ENCODE results near the gene ODF2L.

ODF2L gene

DNA sequence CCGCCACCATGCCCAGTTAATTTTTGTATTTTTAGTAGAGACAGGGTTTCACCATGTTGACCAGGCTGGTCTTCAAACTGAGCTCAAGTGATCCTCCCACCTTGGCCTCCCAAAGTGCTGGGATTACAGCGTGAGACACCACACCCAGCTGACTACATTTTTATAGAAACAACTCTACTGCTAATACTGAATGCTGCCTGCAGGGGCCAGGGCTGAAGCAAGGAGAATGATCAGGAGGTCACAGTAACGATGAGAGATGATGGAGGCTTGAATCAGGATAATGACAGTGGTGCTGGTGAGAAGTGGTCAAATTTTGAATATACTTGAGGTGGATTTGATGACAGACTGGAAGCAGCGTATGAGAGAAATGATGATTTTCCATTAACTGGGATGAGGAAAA lies 33.3 kb downstream of the ODF2L start:
- TF ChIP-seq, protein P1, sequence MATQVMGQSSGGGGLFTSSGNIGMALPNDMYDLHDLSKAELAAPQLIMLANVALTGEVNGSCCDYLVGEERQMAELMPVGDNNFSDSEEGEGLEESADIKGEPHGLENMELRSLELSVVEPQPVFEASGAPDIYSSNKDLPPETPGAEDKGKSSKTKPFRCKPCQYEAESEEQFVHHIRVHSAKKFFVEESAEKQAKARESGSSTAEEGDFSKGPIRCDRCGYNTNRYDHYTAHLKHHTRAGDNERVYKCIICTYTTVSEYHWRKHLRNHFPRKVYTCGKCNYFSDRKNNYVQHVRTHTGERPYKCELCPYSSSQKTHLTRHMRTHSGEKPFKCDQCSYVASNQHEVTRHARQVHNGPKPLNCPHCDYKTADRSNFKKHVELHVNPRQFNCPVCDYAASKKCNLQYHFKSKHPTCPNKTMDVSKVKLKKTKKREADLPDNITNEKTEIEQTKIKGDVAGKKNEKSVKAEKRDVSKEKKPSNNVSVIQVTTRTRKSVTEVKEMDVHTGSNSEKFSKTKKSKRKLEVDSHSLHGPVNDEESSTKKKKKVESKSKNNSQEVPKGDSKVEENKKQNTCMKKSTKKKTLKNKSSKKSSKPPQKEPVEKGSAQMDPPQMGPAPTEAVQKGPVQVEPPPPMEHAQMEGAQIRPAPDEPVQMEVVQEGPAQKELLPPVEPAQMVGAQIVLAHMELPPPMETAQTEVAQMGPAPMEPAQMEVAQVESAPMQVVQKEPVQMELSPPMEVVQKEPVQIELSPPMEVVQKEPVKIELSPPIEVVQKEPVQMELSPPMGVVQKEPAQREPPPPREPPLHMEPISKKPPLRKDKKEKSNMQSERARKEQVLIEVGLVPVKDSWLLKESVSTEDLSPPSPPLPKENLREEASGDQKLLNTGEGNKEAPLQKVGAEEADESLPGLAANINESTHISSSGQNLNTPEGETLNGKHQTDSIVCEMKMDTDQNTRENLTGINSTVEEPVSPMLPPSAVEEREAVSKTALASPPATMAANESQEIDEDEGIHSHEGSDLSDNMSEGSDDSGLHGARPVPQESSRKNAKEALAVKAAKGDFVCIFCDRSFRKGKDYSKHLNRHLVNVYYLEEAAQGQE (IDR thresholded peaks at IDR 0.05; ENCODE audit: insufficient replicate concordance, low read depth), result no peak
- TF ChIP-seq POLR2AphosphoS5 (IDR thresholded peaks at IDR 0.05; ENCODE audit: low read depth) (no peak), GABPA (IDR thresholded peaks at IDR 0.05; ENCODE audit: low read depth) (no peak), SPI1 (IDR thresholded peaks at IDR 0.05; ENCODE audit: borderline replicate concordance, low read depth) (no peak)
- TF ChIP-seq, protein P2, sequence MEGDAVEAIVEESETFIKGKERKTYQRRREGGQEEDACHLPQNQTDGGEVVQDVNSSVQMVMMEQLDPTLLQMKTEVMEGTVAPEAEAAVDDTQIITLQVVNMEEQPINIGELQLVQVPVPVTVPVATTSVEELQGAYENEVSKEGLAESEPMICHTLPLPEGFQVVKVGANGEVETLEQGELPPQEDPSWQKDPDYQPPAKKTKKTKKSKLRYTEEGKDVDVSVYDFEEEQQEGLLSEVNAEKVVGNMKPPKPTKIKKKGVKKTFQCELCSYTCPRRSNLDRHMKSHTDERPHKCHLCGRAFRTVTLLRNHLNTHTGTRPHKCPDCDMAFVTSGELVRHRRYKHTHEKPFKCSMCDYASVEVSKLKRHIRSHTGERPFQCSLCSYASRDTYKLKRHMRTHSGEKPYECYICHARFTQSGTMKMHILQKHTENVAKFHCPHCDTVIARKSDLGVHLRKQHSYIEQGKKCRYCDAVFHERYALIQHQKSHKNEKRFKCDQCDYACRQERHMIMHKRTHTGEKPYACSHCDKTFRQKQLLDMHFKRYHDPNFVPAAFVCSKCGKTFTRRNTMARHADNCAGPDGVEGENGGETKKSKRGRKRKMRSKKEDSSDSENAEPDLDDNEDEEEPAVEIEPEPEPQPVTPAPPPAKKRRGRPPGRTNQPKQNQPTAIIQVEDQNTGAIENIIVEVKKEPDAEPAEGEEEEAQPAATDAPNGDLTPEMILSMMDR (IDR thresholded peaks at IDR 0.05; ENCODE audit: insufficient read depth, low read length), result no peak
- Histone ChIP-seq H3K4me3 (replicated peaks; ENCODE audit: insufficient read depth, low read length) (no peak overlapping the region), H3K27me3 (ENCODE audit: insufficient read depth, poor library complexity, severe bottlenecking) (no peaks in the 10 kb centered on the region), H3K27ac (replicated peaks) (no peak overlapping the region)
- no peak for DNase-seq (ENCODE audit: low read depth in 1 of 2, low spot score in 1 of 2)

DNA sequence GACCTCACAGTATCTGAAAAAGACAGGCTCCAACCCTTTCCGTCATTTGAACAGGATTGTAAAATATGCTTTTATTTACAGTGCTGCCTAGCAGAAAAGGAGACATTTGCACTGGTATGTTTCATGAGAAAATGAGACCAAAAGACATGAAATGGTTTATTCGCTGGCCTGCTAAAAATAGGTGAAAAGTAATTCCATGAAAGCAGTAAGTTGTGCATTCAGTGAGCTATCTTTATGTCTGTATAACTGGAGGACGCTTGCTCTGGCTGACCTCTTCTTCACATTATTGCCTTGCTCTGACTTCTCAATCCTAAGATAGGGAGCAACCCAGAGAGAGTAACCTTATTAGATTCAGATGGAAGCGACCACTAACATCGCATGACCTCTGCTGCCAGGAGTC lies 38.3 kb downstream of the ODF2L start:
- TF ChIP-seq, protein P1 (IDR thresholded peaks at IDR 0.05; ENCODE audit: insufficient replicate concordance, low read depth), result no peak
- TF ChIP-seq SPI1 (IDR thresholded peaks at IDR 0.05; ENCODE audit: borderline replicate concordance, low read depth) (no peak), POLR2AphosphoS5 (IDR thresholded peaks at IDR 0.05; ENCODE audit: low read depth) (no peak), GABPA (IDR thresholded peaks at IDR 0.05; ENCODE audit: low read depth) (no peak)
- TF ChIP-seq, protein P2 (IDR thresholded peaks at IDR 0.05; ENCODE audit: insufficient read depth, low read length), result no peak

DNA sequence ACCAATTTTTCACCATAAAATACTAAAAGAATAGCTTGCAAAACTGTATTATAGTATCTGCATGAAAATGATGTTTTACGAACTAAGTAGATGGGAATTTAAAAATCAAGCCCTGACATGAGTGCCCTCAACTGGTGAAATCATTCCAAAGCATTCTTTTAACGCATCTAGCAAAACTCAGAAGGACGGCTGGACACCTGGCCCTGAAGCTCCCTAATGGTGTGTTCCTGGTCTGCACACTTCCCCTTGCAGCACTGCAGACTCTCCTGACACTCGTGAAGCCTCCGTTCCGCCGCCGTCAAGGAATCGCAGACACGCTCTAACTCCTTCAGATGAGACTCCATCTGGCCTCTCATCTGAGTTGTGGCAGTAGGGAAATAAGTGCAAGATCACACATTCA lies 39.9 kb downstream of the ODF2L start:
- TF ChIP-seq POLR2AphosphoS5 (IDR thresholded peaks at IDR 0.05; ENCODE audit: low read depth) (no peak), SPI1 (IDR thresholded peaks at IDR 0.05; ENCODE audit: borderline replicate concordance, low read depth) (no peak), GABPA (IDR thresholded peaks at IDR 0.05; ENCODE audit: low read depth) (no peak)
- TF ChIP-seq, protein P1 (IDR thresholded peaks at IDR 0.05; ENCODE audit: insufficient replicate concordance, low read depth), result no peak
- TF ChIP-seq, protein P2 (IDR thresholded peaks at IDR 0.05; ENCODE audit: insufficient read depth, low read length), result no peak
- no peak for DNase-seq (ENCODE audit: low read depth in 1 of 2, low spot score in 1 of 2)
- H3K27me3 ChIP-seq (ENCODE audit: insufficient read depth, poor library complexity, severe bottlenecking), result no peaks in the 10 kb centered on the region
- H3K27ac ChIP-seq (replicated peaks), result no peak overlapping the region
- no peak overlapping the region for H3K4me3 ChIP-seq (replicated peaks; ENCODE audit: insufficient read depth, low read length)

More for the DNA sequence above, 38.3 kb downstream of the ODF2L start:
- no peak for DNase-seq (ENCODE audit: low read depth in 1 of 2, low spot score in 1 of 2)
- no peaks in the 10 kb centered on the region for H3K27me3 ChIP-seq (ENCODE audit: insufficient read depth, poor library complexity, severe bottlenecking)
- no peak overlapping the region for H3K27ac ChIP-seq (replicated peaks)
- H3K4me3 ChIP-seq (replicated peaks; ENCODE audit: insufficient read depth, low read length), result no peak overlapping the region

Measured in HL-60 (cell line).